ENCODE results near the gene SKA1. TPM values are rescaled to one million over a fixed set of nuclear protein-coding genes. Genes with fewer than 3 reads are reported as not detected.

SKA1 gene
- total and polyA plus RNA-seq, 2 of the 13 experiments (the other 11 are each of a cell fraction or from before 2014, with no cell fraction given), result 5.3 to 21.3 TPM

- no peak for TF ChIP-seq LRRFIP1 (CRISPR knock-in tag; conservative IDR thresholded peaks at IDR 0.05)
- no peak for TF ChIP-seq RNF219 (CRISPR knock-in tag; IDR thresholded peaks at IDR 0.05)
- no peak for TF ChIP-seq ZBED4 (CRISPR knock-in tag; IDR thresholded peaks at IDR 0.05; ENCODE audit: borderline replicate concordance)
Measured at GRCh38 chr18:50428531-50429206, 53.8 kb downstream of the SKA1 start (continued).
